HepG2 (cell line): ENCODE measurements around the gene FASTKD1. TPM values are rescaled to one million over a fixed set of nuclear protein-coding genes. Genes with fewer than 3 reads are reported as not detected.

Source experiments
- AHDC1 ChIP-seq: sonication (generic); formaldehyde crosslinking; IDR thresholded peaks from 2 replicates; pipeline ENCODE4 v1.5.1; 2020; ENCODE audit warnings: mild to moderate bottlenecking, missing genetic modification reagents, borderline replicate concordance
- ARID2 ChIP-seq: sonication (generic); formaldehyde crosslinking; IDR thresholded peaks from 2 replicates; pipeline ENCODE4 v1.8.1; 2022; ENCODE audit warnings: mild to moderate bottlenecking, missing genetic modification reagents, borderline replicate concordance
- CENPX ChIP-seq: sonication (generic); formaldehyde crosslinking; IDR thresholded peaks from 2 replicates; pipeline ENCODE4 v1.9.0; 2021; ENCODE audit warnings: mild to moderate bottlenecking, missing genetic modification reagents, moderate library complexity
- IKZF1 ChIP-seq: fragments of 450-650 bp; IDR thresholded peaks from 2 replicates; pipeline ENCODE4 v1.7.1; 2016
- MEIS2 ChIP-seq: sonication (generic); formaldehyde crosslinking; IDR thresholded peaks from 2 replicates; pipeline ENCODE4 v1.9.0; 2021; ENCODE audit warnings: mild to moderate bottlenecking, missing genetic modification reagents
- MIER2 ChIP-seq: IDR thresholded peaks from 2 replicates; pipeline ENCODE4 v1.6.1; 2016; ENCODE audit warnings: missing biosample characterization, missing genetic modification reagents
- NR2F1 ChIP-seq, 2 experiments: fragments of 450-650 bp in 1 of 2; formaldehyde crosslinking in 1 of 2; IDR thresholded peaks; 2 replicates each; pipeline versions ENCODE4 v1.5.0 to v1.6.1; 2016 to 2020; ENCODE audit warnings: mild to moderate bottlenecking in 1 of 2, missing compliant biosample characterization in 1 of 2, missing genetic modification reagents in 1 of 2, moderate library complexity in 1 of 2
- NRL ChIP-seq: sonication (generic); formaldehyde crosslinking; IDR thresholded peaks from 2 replicates; pipeline ENCODE4 v1.5.0; 2020; ENCODE audit warnings: missing genetic modification reagents, mild to moderate bottlenecking, moderate library complexity, borderline replicate concordance
- RFX5 ChIP-seq: IDR thresholded peaks from 2 replicates; pipeline ENCODE4 v1.6.1; 2011; ENCODE audit warnings: low read depth, low read length, improper control_type of control experiment
- TCF12 ChIP-seq, 2 experiments: fragments of 450-650 bp in 1 of 2; sonication (generic) in 1 of 2; formaldehyde crosslinking in 1 of 2; IDR thresholded peaks; 2 replicates each; pipeline versions ENCODE4 v1.6.1 to v1.8.0; 2017 to 2022; ENCODE audit warnings: antibody characterized with exemption in 1 of 2, mild to moderate bottlenecking in 1 of 2, missing genetic modification reagents in 1 of 2, moderate library complexity in 1 of 2
- ZEB1 ChIP-seq: IDR thresholded peaks from 2 replicates; pipeline ENCODE4 v1.6.1; 2012; ENCODE audit warnings: mild to moderate bottlenecking, low read depth, inconsistent platforms; ENCODE audit not compliant: insufficient replicate concordance
- ZNF407 ChIP-seq: sonication (generic); formaldehyde crosslinking; IDR thresholded peaks from one replicate; pipeline ENCODE4 v1.5.1; 2020; ENCODE audit warnings: mild to moderate bottlenecking, missing genetic modification reagents; ENCODE audit errors: not compliant biosample characterization
- ZSCAN30 ChIP-seq: sonication (generic); formaldehyde crosslinking; IDR thresholded peaks from 2 replicates; pipeline ENCODE4 v1.5.0; 2020; ENCODE audit warnings: mild to moderate bottlenecking, missing genetic modification reagents
- polyA plus RNA-seq, 8 experiments: library from polyadenylated mRNA; depleted of rRNA in 3 of 8; stranded (reverse) in 7 of 8; unstranded in 1 of 8; fragments of >200 nt; fragmentation: Illumina TruSeq in 4 of 8; extraction: Trizol in 4 of 8; gene quantifications; 2 replicates each; pipeline versions ENCODE4 v1.2.1 to v1.2.3, GENCODE V29; 2011 to 2016; ENCODE audit warnings: low read depth in 4 of 8, missing spikeins in 1 of 8, mixed read lengths in 1 of 8; ENCODE audit not compliant: insufficient read depth in 1 of 8
- total RNA-seq, 5 experiments: library from RNA; depleted of rRNA; stranded (reverse); fragments of >200 nt; fragmentation: Illumina TruSeq; extraction: Trizol; gene quantifications; 2 replicates each; pipeline ENCODE4 v1.2.3, GENCODE V29; 2016; ENCODE audit warnings: low read depth in 1 of 5

Gene FASTKD1
- total and polyA plus RNA-seq, 2 of the 13 experiments (the other 11 are each of a cell fraction or from before 2014, with no cell fraction given), result 35.0 to 38.0 TPM

- TF ChIP-seq AHDC1 (CRISPR knock-in tag) (0 out of 2 replicates have a peak, but pooled peaks have one; percentile 10), NRL (CRISPR knock-in tag) (peak; percentile 91; the same call in 1 of the 2 replicates), NR2F1 (CRISPR knock-in tag; IDR thresholded peaks at IDR 0.05) (peak; percentile 20 to 30; a peak in 1 of 4 replicates), ZSCAN30 (CRISPR knock-in tag) (no peak), IKZF1 (no peak), ARID2 (peak; percentile 68), ZNF407 (CRISPR knock-in tag) (peak; percentile 90), TCF12 (IDR thresholded peaks at IDR 0.05) (no peak), TCF12 (CRISPR knock-in tag; IDR thresholded peaks at IDR 0.05) (peak; percentile 95; the same call in 1 of the 2 replicates), MIER2 (no peak), ZEB1 (peak; percentile 64), RFX5 (no peak), MEIS2 (CRISPR knock-in tag) (no peak; the same call in 1 of the 2 replicates), CENPX (no peak)
Measured at GRCh38 chr2:169584005-169584877, 10.6 kb upstream of the FASTKD1 start, which contains the start of gene PPIG (continued).
